Uterus (tissue), 4 donors: ENCODE data around the gene RAI14. TPM values are rescaled to one million over a fixed set of nuclear protein-coding genes. Genes with fewer than 3 reads are reported as not detected.
A peak's percentile ranks its signal among the peaks of the same experiment; 100 is the strongest.

Experiments used
- DNase-seq, 2 donors: peaks; one replicate each; pipeline ENCODE4 v3.0.0-alpha.2; 2019 to 2020
- H3K27ac ChIP-seq, 2 donors: fragments of 200-600 bp; sonication (generic); 1 replicate in 1 of 2; 2 replicates in 1 of 2; pipeline ENCODE4 v1.5.1; 2016 to 2018
- H3K27me3 ChIP-seq, 2 donors: fragments of 200-600 bp; sonication (generic); one replicate each; pipeline ENCODE4 v1.5.1; 2018 to 2019; ENCODE audit warnings: control low read depth in 1 of 2
- H3K36me3 ChIP-seq, 2 donors: fragments of 200-600 bp; sonication (generic); one replicate each; pipeline ENCODE4 v1.5.1; 2019; ENCODE audit warnings: control low read depth in 1 of 2
- H3K4me1 ChIP-seq, 2 donors: fragments of 200-600 bp; sonication (generic); one replicate each; pipeline ENCODE4 v1.5.1; 2018 to 2019; ENCODE audit warnings: control low read depth in 1 of 2
- H3K4me3 ChIP-seq, 2 donors: fragments of 200-600 bp; sonication (generic); 1 replicate in 1 of 2; 2 replicates in 1 of 2; pipeline ENCODE4 v1.5.1; 2018 to 2019; ENCODE audit warnings: mild to moderate bottlenecking in 1 of 2
- H3K9me3 ChIP-seq, 2 donors: fragments of 200-600 bp; sonication (generic); one replicate each; pipeline ENCODE4 v1.5.1; 2019; ENCODE audit warnings: control low read depth in 1 of 2
- CTCF ChIP-seq, 4 experiments: fragments of 200-600 bp in 2 of 4; fragments of 450-650 bp in 2 of 4; sonication (generic) in 2 of 4; IDR thresholded peaks; one replicate each; pipeline ENCODE4 v1.5.1; 2016 to 2019; ENCODE audit warnings: antibody characterized with exemption in 4 of 4, mild to moderate bottlenecking in 2 of 4, moderate library complexity in 1 of 4
- POLR2A ChIP-seq, 2 donors: fragments of 450-650 bp; IDR thresholded peaks; one replicate each; pipeline ENCODE4 v1.6.1; 2016; ENCODE audit warnings: antibody characterized with exemption in 2 of 2, mild to moderate bottlenecking in 1 of 2, moderate library complexity in 1 of 2
- intact Hi-C: fragments of 100-400 bp; cut with DNase I; formaldehyde crosslinking; loops from one replicate; pipeline ENCODE4 v1.15.1; 2023; ENCODE audit warnings: low total_unique reads
- total RNA-seq, 4 donors: library from RNA; depleted of rRNA in 3 of 4; stranded (reverse); fragments of >200 nt in 3 of 4; gene quantifications; one replicate each; pipeline versions ENCODE4 v1.1.0 to v1.2.4, GENCODE V29; 2014 to 2023
- donor health status: DM: yes; HTN: yes; CAD: no.

Gene RAI14
- total RNA-seq, 4 donors from 2014 or later = 32.4 to 264 (median 117) TPM

GRCh38 chr5:34740389-34740806, 84.3 kb downstream of the RAI14 start:
- no peak overlapping the region for H3K4me3 ChIP-seq
- H3K9me3 ChIP-seq = no peaks in the 10 kb centered on the region
- intact Hi-C loops = no loop called here
- no peaks in the 10 kb centered on the region for H3K27me3 ChIP-seq
- no peaks in the 10 kb centered on the region for H3K36me3 ChIP-seq
- peaks cover 4 to 18% of the 10 kb centered on the region in 2 donors for H3K4me1 ChIP-seq
- H3K27ac ChIP-seq = peak overlapping the region in 1 of 2 donors; percentile 0
- no peak for TF ChIP-seq CTCF (IDR thresholded peaks at IDR 0.05)
- no peak for TF ChIP-seq POLR2A (IDR thresholded peaks at IDR 0.05)
- DNase-seq = peak in 1 of 2 donors; percentile 52

DNA sequence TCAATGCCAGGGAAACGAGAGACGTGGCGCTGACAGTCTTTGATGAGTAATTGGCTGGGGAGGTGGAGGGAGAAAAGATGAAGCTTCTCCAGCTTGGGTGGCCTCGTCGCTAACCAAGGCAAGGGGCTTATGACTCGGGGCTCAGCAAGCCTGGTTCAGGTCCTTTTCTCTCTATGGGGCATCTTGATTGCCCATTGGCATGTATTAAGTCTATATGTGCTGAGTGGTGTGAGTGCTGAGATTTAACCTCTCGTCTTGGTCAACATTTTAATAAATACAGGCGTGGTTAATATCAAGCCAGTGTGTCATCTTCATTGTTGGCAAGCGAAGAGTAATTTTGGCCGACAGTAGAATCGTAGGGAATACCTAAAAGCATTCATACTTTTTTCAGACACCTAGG, 85.9 kb downstream of the RAI14 start:
- Histone ChIP-seq H3K27me3 (no peaks in the 10 kb centered on the region), H3K27ac (no peak overlapping the region), H3K4me3 (no peak overlapping the region), H3K9me3 (no peaks in the 10 kb centered on the region), H3K36me3 (no peaks in the 10 kb centered on the region), H3K4me1 (peaks cover 4 to 18% of the 10 kb centered on the region in 2 donors)
- no peak for DNase-seq
- TF ChIP-seq CTCF (IDR thresholded peaks at IDR 0.05) (no peak), POLR2A (IDR thresholded peaks at IDR 0.05) (no peak)
- intact Hi-C loops = no loop called here

DNA sequence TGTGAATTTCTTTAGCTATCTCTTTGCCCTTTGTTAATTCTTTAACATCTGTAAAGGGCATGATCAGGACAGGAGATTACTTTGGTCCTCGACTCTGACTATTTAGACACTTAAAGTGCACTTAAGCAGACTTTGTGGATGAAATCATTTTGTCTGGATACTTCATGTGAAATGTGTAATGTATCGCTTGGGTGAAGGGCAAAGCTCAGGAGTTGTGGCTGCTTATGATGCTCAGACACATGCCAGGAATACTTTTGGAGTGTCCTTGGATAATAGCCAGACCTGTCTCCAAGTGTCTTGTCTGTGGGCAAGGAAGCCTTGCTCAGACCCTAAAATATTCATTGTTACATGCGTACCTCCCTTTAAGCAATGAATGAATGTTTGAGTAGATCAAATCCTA, 87.8 kb downstream of the RAI14 start:
- Histone ChIP-seq H3K27ac (no peak overlapping the region), H3K4me3 (no peak overlapping the region), H3K36me3 (no peaks in the 10 kb centered on the region), H3K27me3 (no peaks in the 10 kb centered on the region), H3K9me3 (no peaks in the 10 kb centered on the region), H3K4me1 (peaks cover 0 to 11% of the 10 kb centered on the region in 2 donors)
- intact Hi-C loops = no loop called here
- TF ChIP-seq CTCF (IDR thresholded peaks at IDR 0.05) = no peak
- no peak for TF ChIP-seq POLR2A (IDR thresholded peaks at IDR 0.05)
- DNase-seq = no peak

GRCh38 chr5:34748431-34748830, 92.3 kb downstream of the RAI14 start:
- Histone ChIP-seq H3K9me3 (no peaks in the 10 kb centered on the region), H3K27ac (no peak overlapping the region), H3K4me3 (no peak overlapping the region), H3K27me3 (no peaks in the 10 kb centered on the region), H3K4me1 (peaks cover 0 to 4% of the 10 kb centered on the region in 2 donors), H3K36me3 (no peaks in the 10 kb centered on the region)
- intact Hi-C loops = no loop called here
- TF ChIP-seq CTCF (IDR thresholded peaks at IDR 0.05) (no peak), POLR2A (IDR thresholded peaks at IDR 0.05) (no peak)
- DNase-seq = no peak

DNA sequence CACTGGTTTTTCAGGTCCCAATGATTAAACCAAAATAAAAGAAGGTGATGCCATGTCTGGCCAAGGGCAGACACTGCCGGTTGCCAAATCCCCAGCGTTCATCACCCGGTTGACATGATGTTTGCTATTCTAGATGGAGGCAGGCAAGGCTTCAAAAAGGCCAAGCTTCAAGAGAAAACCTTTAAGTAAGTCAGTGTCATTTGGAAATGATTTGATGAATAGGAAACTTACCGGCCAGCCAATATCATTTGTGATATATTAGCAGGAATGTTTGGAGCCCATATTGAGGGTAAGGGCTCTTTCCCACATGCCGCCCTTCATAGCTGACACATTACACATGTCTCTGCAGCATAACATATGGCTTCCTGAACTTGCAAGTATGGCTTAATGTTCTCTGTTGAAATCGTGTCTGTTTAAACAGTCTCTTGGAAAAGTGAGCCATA, 93.3 kb downstream of the RAI14 start:
- intact Hi-C loops = no loop called here
- H3K27ac ChIP-seq = no peak overlapping the region
- no peak for TF ChIP-seq POLR2A (IDR thresholded peaks at IDR 0.05)
- TF ChIP-seq CTCF (IDR thresholded peaks at IDR 0.05) = no peak

More for the DNA sequence above, 93.3 kb downstream of the RAI14 start:
- no peak for DNase-seq
- no peaks in the 10 kb centered on the region for H3K36me3 ChIP-seq
- H3K4me3 ChIP-seq = no peak overlapping the region
- H3K9me3 ChIP-seq = no peaks in the 10 kb centered on the region
- no peaks in the 10 kb centered on the region for H3K4me1 ChIP-seq
- H3K27me3 ChIP-seq = no peaks in the 10 kb centered on the region
